ENCODE results near the gene ELK3. TPM values are rescaled to one million over a fixed set of nuclear protein-coding genes. Genes with fewer than 3 reads are reported as not detected.

Gene ELK3
- polyA plus RNA-seq, 1 of the 3 experiments (the other 2 are of a cell fraction): 33.8 TPM

DNA sequence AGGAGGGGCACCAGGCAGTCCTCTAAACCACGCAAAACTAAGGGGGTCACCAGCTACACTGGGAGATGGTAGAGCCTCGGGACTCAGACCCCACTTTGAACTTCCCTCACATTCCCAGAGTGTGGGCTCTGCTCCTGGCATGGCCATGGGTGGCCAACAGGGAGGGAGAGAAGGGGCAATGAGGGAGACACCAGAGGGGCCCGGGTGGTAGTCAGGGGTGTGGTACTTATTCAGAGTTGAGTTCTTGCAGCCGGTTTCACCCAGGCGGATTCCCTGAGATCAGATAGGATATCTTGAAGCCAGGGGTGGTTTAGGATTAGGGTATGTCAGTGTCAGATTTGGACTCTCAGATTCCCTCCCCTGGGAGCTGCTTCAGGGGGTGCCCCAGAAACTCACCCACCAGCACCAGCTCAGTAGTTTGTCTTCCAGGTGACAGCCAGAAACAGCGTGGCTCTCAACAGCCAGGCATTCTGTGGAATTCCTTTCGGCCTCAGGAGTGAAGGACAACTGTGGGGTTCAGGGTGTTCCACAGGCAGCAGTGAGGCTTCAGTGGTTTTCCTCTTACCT is 56.0 kb downstream of the ELK3 start (continued):
- TF ChIP-seq JUND (IDR thresholded peaks at IDR 0.05) (no peak), FOSL2 (IDR thresholded peaks at IDR 0.05; ENCODE audit: borderline replicate concordance, low read depth) (no peak), FOXM1 (IDR thresholded peaks at IDR 0.05; ENCODE audit: low read depth) (no peak), RXRA (IDR thresholded peaks at IDR 0.05; ENCODE audit: borderline replicate concordance, low read depth) (no peak)

GRCh38 chr12:96255077-96255476 is 60.9 kb downstream of the ELK3 start:
- no peaks in the 10 kb centered on the region for H3K9me2 ChIP-seq
- peaks cover 3% of the 10 kb centered on the region for H3F3A ChIP-seq (replicated peaks; ENCODE audit: insufficient read depth)
- TF ChIP-seq, protein P1, sequence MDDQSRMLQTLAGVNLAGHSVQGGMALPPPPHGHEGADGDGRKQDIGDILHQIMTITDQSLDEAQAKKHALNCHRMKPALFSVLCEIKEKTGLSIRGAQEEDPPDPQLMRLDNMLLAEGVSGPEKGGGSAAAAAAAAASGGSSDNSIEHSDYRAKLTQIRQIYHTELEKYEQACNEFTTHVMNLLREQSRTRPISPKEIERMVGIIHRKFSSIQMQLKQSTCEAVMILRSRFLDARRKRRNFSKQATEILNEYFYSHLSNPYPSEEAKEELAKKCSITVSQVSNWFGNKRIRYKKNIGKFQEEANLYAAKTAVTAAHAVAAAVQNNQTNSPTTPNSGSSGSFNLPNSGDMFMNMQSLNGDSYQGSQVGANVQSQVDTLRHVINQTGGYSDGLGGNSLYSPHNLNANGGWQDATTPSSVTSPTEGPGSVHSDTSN (IDR thresholded peaks at IDR 0.05): no peak
- no peak for TF ChIP-seq YY1 (IDR thresholded peaks at IDR 0.05; ENCODE audit: low read depth)
- TF ChIP-seq FOXJ3 (CRISPR knock-in tag; IDR thresholded peaks at IDR 0.05): no peak
- no peak for TF ChIP-seq SMC3 (IDR thresholded peaks at IDR 0.05; ENCODE audit: low read depth, low read length)
- TF ChIP-seq TCF12 (IDR thresholded peaks at IDR 0.05): no peak
- no peak for TF ChIP-seq RAD21 (IDR thresholded peaks at IDR 0.05; ENCODE audit: low read length)
- H3K4me3 ChIP-seq (ENCODE audit: low read depth in 2 of 2, low read length in 1 of 2): no peak overlapping the region
- no peak for DNase-seq
- no peak overlapping the region for H3K4me2 ChIP-seq
- no peak overlapping the region for H3K27ac ChIP-seq (ENCODE audit: low read depth in 2 of 2, low read length in 1 of 2)
- H3K4me1 ChIP-seq (ENCODE audit: control insufficient read depth in 1 of 2, insufficient read depth in 2 of 2, low read depth in 1 of 2, low read length in 1 of 2): peaks cover 0 to 6% of the 10 kb centered on the region in 2 experiments; a peak in 2 of 4 replicates
- no peaks in the 10 kb centered on the region for H3K9me3 ChIP-seq
- H4K20me1 ChIP-seq (ENCODE audit: insufficient read depth): peaks cover 94% of the 10 kb centered on the region
- peaks cover 6 to 36% of the 10 kb centered on the region in 2 experiments for H3K36me3 ChIP-seq (replicated peaks in 1 of 2; ENCODE audit: control insufficient read depth in 1 of 2, insufficient read depth in 2 of 2, low read length in 1 of 2)
- POLR2A ChIA-PET: no interaction called here
- no peak overlapping the region for H2AFZ ChIP-seq (ENCODE audit: low read depth)
- H3K9ac ChIP-seq: no peak overlapping the region
- H3K79me2 ChIP-seq (ENCODE audit: insufficient read depth): peaks cover 100% of the 10 kb centered on the region
- CTCF ChIA-PET: interaction anchor here (1.2 to 1.3 kb wide), 2 partner anchors 11 to 44 kb away, joined by 3 read pairs; no protein-coding TSS in a partner anchor
- 94% methylated on average over 8 of the region's 8 CpGs for WGBS (ENCODE audit: low lambda C conversion rate)
- no peaks in the 10 kb centered on the region for H3K27me3 ChIP-seq (ENCODE audit: insufficient read depth)

- Histone ChIP-seq H3K9ac (no peak overlapping the region), H3K4me3 (ENCODE audit: low read depth in 2 of 2, low read length in 1 of 2) (no peak overlapping the region), H2AFZ (ENCODE audit: low read depth) (no peak overlapping the region), H4K20me1 (ENCODE audit: insufficient read depth) (peaks cover 88% of the 10 kb centered on the region), H3K27ac (ENCODE audit: low read depth in 2 of 2, low read length in 1 of 2) (no peak overlapping the region), H3K4me1 (ENCODE audit: control insufficient read depth in 1 of 2, insufficient read depth in 2 of 2, low read depth in 1 of 2, low read length in 1 of 2) (peaks cover 0 to 5% of the 10 kb centered on the region in 2 experiments; a peak in 2 of 4 replicates), H3K36me3 (replicated peaks in 1 of 2; ENCODE audit: control insufficient read depth in 1 of 2, insufficient read depth in 2 of 2, low read length in 1 of 2) (peaks cover 15 to 40% of the 10 kb centered on the region in 2 experiments), H3K4me2 (no peak overlapping the region), H3K9me3 (no peaks in the 10 kb centered on the region), H3F3A (replicated peaks; ENCODE audit: insufficient read depth) (peaks cover 18% of the 10 kb centered on the region), H3K9me2 (no peaks in the 10 kb centered on the region), H3K27me3 (ENCODE audit: insufficient read depth) (no peaks in the 10 kb centered on the region), H3K79me2 (ENCODE audit: insufficient read depth) (peaks cover 99% of the 10 kb centered on the region)
- 89% methylated on average over 7 of the region's 7 CpGs for WGBS (ENCODE audit: low lambda C conversion rate)
- ChIA-PET POLR2A (interaction anchor here (0.6 kb wide), 1 partner anchor 13 kb away, joined by 3 read pairs; no protein-coding TSS in a partner anchor), CTCF (interaction anchor here (1.2 to 1.9 kb wide), 2 partner anchors 41 kb away, joined by 4 to 5 read pairs; no protein-coding TSS in a partner anchor)
- DNase-seq: no peak
- TF ChIP-seq TCF12 (IDR thresholded peaks at IDR 0.05) (no peak), FOXM1 (IDR thresholded peaks at IDR 0.05; ENCODE audit: low read depth) (no peak), EZH2phosphoT487 (IDR thresholded peaks at IDR 0.05; ENCODE audit: borderline replicate concordance, low read depth) (no peak), CTCF (IDR thresholded peaks at IDR 0.05) (no peak), NRF1 (IDR thresholded peaks at IDR 0.05; ENCODE audit: low read depth, low read length) (no peak), JUND (IDR thresholded peaks at IDR 0.05) (no peak), GABPA (IDR thresholded peaks at IDR 0.05; ENCODE audit: low read depth) (no peak), EP300 (IDR thresholded peaks at IDR 0.05; ENCODE audit: borderline replicate concordance in 1 of 2, low read depth in 1 of 2, low read length in 1 of 2) (no peak), CHD2 (IDR thresholded peaks at IDR 0.05; ENCODE audit: low read length, partially characterized antibody) (no peak), RCOR1 (IDR thresholded peaks at IDR 0.05; ENCODE audit: low read length) (no peak)
- TF ChIP-seq, protein P2, sequence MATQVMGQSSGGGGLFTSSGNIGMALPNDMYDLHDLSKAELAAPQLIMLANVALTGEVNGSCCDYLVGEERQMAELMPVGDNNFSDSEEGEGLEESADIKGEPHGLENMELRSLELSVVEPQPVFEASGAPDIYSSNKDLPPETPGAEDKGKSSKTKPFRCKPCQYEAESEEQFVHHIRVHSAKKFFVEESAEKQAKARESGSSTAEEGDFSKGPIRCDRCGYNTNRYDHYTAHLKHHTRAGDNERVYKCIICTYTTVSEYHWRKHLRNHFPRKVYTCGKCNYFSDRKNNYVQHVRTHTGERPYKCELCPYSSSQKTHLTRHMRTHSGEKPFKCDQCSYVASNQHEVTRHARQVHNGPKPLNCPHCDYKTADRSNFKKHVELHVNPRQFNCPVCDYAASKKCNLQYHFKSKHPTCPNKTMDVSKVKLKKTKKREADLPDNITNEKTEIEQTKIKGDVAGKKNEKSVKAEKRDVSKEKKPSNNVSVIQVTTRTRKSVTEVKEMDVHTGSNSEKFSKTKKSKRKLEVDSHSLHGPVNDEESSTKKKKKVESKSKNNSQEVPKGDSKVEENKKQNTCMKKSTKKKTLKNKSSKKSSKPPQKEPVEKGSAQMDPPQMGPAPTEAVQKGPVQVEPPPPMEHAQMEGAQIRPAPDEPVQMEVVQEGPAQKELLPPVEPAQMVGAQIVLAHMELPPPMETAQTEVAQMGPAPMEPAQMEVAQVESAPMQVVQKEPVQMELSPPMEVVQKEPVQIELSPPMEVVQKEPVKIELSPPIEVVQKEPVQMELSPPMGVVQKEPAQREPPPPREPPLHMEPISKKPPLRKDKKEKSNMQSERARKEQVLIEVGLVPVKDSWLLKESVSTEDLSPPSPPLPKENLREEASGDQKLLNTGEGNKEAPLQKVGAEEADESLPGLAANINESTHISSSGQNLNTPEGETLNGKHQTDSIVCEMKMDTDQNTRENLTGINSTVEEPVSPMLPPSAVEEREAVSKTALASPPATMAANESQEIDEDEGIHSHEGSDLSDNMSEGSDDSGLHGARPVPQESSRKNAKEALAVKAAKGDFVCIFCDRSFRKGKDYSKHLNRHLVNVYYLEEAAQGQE (IDR thresholded peaks at IDR 0.05; ENCODE audit: low read depth, low read length): no peak
Observed at GRCh38 chr12:96256672-96257361, 62.6 kb downstream of the ELK3 start.

All from SK-N-SH (cell line).